ENCODE results near the gene MGAT3.

The MGAT3 gene

GRCh38 chr22:39512026-39512425 lies 55.2 kb downstream of the MGAT3 start:
- POLR2A ChIA-PET, result interaction anchor here (0.7 to 3.4 kb wide), 4 partner anchors 8 to 11 kb away, joined by 4 to 20 read pairs (median 6); partner anchors contain the start of genes ATF4 and MIEF1
- Histone ChIP-seq H3K36me3 (ENCODE audit: control insufficient read depth in 2 of 2, insufficient read depth in 1 of 2, low read length in 2 of 2) (peaks cover 64 to 98% of the 10 kb centered on the region in 2 experiments), H3K4me1 (ENCODE audit: control insufficient read depth, insufficient read depth, low read length) (no peaks in the 10 kb centered on the region), H3K4me3 (ENCODE audit: low read depth, low read length) (no peak overlapping the region), H3K9me3 (ENCODE audit: control insufficient read depth, insufficient read depth, low read depth, low read length) (no peaks in the 10 kb centered on the region), H3K27ac (ENCODE audit: extremely low read depth, low read depth, low read length) (no peak overlapping the region)
- TF ChIP-seq GFI1B (tag by site-specific recombination; IDR thresholded peaks at IDR 0.05), result no peak
- TF ChIP-seq, protein P1, sequence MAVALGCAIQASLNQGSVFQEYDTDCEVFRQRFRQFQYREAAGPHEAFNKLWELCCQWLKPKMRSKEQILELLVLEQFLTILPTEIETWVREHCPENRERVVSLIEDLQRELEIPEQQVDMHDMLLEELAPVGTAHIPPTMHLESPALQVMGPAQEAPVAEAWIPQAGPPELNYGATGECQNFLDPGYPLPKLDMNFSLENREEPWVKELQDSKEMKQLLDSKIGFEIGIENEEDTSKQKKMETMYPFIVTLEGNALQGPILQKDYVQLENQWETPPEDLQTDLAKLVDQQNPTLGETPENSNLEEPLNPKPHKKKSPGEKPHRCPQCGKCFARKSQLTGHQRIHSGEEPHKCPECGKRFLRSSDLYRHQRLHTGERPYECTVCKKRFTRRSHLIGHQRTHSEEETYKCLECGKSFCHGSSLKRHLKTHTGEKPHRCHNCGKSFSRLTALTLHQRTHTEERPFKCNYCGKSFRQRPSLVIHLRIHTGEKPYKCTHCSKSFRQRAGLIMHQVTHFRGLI (tag by site-specific recombination; IDR thresholded peaks at IDR 0.05), result no peak
- no peak for TF ChIP-seq ZNF2 (tag by site-specific recombination; IDR thresholded peaks at IDR 0.05)
- no peak for TF ChIP-seq ZNF548 (tag by site-specific recombination; IDR thresholded peaks at IDR 0.05)
- TF ChIP-seq ZNF221 (tag by site-specific recombination; IDR thresholded peaks at IDR 0.05; ENCODE audit: borderline replicate concordance), result no peak
- TF ChIP-seq ZNF777 (tag by site-specific recombination; IDR thresholded peaks at IDR 0.05; ENCODE audit: borderline replicate concordance), result no peak
- TF ChIP-seq ZNF391 (tag by site-specific recombination; IDR thresholded peaks at IDR 0.05; ENCODE audit: borderline replicate concordance, low read depth), result no peak
- TF ChIP-seq SCRT1 (tag by site-specific recombination; IDR thresholded peaks at IDR 0.05; ENCODE audit: borderline replicate concordance), result no peak
- no peak for TF ChIP-seq ZBTB10 (tag by site-specific recombination; IDR thresholded peaks at IDR 0.05)
- no peak for TF ChIP-seq OSR2 (tag by site-specific recombination; IDR thresholded peaks at IDR 0.05)
- no peak for TF ChIP-seq ZNF76 (tag by site-specific recombination; IDR thresholded peaks at IDR 0.05; ENCODE audit: borderline replicate concordance, low read depth)
- TF ChIP-seq ZNF707 (tag by site-specific recombination; IDR thresholded peaks at IDR 0.05), result no peak
- TF ChIP-seq ZNF510 (tag by site-specific recombination; IDR thresholded peaks at IDR 0.05; ENCODE audit: insufficient replicate concordance), result no peak
- TF ChIP-seq, protein P2, sequence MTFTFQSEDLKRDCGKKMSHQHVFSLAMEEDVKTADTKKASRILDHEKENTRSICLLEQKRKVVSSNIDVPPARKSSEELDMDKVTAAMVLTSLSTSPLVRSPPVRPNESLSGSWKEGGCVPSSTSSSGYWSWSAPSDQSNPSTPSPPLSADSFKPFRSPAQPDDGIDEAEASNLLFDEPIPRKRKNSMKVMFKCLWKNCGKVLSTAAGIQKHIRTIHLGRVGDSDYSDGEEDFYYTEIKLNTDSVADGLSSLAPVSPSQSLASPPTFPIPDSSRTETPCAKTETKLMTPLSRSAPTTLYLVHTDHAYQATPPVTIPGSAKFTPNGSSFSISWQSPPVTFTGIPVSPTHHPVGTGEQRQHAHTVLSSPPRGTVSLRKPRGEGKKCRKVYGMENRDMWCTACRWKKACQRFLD (tag by site-specific recombination; IDR thresholded peaks at IDR 0.05), result no peak
- TF ChIP-seq ZNF792 (tag by site-specific recombination; IDR thresholded peaks at IDR 0.05), result no peak
- no peak for TF ChIP-seq ZNF670 (tag by site-specific recombination; IDR thresholded peaks at IDR 0.05; ENCODE audit: low read depth)
- TF ChIP-seq ZFP3 (tag by site-specific recombination; IDR thresholded peaks at IDR 0.05; ENCODE audit: low read depth), result no peak
- CTCF ChIA-PET, result interaction anchor here (0.6 to 1.7 kb wide), 6 partner anchors 16 to 30 kb away, joined by 3 to 7 read pairs (median 4); no protein-coding TSS in a partner anchor

DNA sequence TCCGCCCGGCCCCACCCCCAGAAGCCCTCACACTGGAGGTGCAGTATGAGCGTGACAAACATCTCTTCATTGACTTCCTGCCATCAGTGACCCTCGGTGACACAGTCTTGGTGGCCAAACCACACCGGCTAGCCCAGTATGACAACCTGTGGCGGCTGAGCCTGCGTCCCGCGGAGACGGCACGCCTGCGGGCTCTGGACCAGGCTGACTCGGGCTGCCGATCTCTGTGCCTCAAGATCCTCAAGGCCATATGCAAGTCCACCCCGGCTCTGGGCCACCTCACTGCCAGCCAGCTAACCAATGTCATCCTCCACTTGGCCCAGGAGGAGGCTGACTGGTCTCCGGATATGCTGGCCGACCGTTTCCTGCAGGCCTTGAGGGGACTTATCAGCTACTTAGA lies 57.0 kb downstream of the MGAT3 start:
- Histone ChIP-seq H3K27ac (ENCODE audit: extremely low read depth, low read depth, low read length) (no peak overlapping the region), H3K9me3 (ENCODE audit: control insufficient read depth, insufficient read depth, low read depth, low read length) (no peaks in the 10 kb centered on the region), H3K4me1 (ENCODE audit: control insufficient read depth, insufficient read depth, low read length) (0 out of 2 replicates have a peak, but pooled peaks cover 3% of the 10 kb centered on the region), H3K4me3 (ENCODE audit: low read depth, low read length) (no peak overlapping the region), H3K36me3 (ENCODE audit: control insufficient read depth in 2 of 2, insufficient read depth in 1 of 2, low read length in 2 of 2) (peaks cover 59 to 88% of the 10 kb centered on the region in 2 experiments)
- POLR2A ChIA-PET, result interaction anchor here (0.5 to 2.2 kb wide), 5 partner anchors 9 to 15 kb away, joined by 3 to 7 read pairs (median 3); no protein-coding TSS in a partner anchor
- CTCF ChIA-PET, result interaction anchor here (1.5 to 5.4 kb wide), 6 partner anchors 9 to 24 kb away, joined by 7 to 84 read pairs (median 13); partner anchors contain the start of genes MIEF1 and RPS19BP1
- TF ChIP-seq ZNF114 (tag by site-specific recombination; IDR thresholded peaks at IDR 0.05), result no peak
- TF ChIP-seq KLF16 (tag by site-specific recombination; IDR thresholded peaks at IDR 0.05), result no peak
- TF ChIP-seq SP7 (tag by site-specific recombination; IDR thresholded peaks at IDR 0.05), result no peak
- TF ChIP-seq ZNF747 (tag by site-specific recombination; IDR thresholded peaks at IDR 0.05), result no peak
- TF ChIP-seq, protein P3, sequence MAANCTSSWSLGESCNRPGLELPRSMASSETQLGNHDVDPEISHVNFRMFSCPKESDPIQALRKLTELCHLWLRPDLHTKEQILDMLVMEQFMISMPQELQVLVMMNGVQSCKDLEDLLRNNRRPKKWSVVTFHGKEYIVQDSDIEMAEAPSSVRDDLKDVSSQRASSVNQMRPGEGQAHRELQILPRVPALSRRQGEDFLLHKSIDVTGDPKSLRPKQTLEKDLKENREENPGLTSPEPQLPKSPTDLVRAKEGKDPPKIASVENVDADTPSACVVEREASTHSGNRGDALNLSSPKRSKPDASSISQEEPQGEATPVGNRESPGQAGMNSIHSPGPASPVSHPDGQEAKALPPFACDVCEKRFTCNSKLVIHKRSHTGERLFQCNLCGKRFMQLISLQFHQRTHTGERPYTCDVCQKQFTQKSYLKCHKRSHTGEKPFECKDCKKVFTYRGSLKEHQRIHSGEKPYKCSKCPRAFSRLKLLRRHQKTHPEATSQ (tag by site-specific recombination; IDR thresholded peaks at IDR 0.05), result no peak
- TF ChIP-seq WT1 (tag by site-specific recombination; IDR thresholded peaks at IDR 0.05), result no peak
- no peak for TF ChIP-seq ZFP41 (tag by site-specific recombination; IDR thresholded peaks at IDR 0.05; ENCODE audit: borderline replicate concordance)
- no peak for TF ChIP-seq ZNF664 (tag by site-specific recombination; IDR thresholded peaks at IDR 0.05)
- TF ChIP-seq ZNF529 (tag by site-specific recombination; IDR thresholded peaks at IDR 0.05; ENCODE audit: insufficient replicate concordance), result no peak
- no peak for TF ChIP-seq ZNF211 (tag by site-specific recombination; IDR thresholded peaks at IDR 0.05; ENCODE audit: low read depth)
- no peak for TF ChIP-seq SALL2 (tag by site-specific recombination; IDR thresholded peaks at IDR 0.05; ENCODE audit: borderline replicate concordance)
- TF ChIP-seq ZBTB21 (tag by site-specific recombination; IDR thresholded peaks at IDR 0.05), result no peak
